Right atrium auricular region (tissue), 2 donors: ENCODE results near the gene IGSF8. TPM values are rescaled to one million over a fixed set of nuclear protein-coding genes. Genes with fewer than 3 reads are reported as not detected.

ENCODE experiments used
- DNase-seq: peaks from one replicate; pipeline ENCODE4 v3.0.0-alpha.2; 2019; ENCODE audit warnings: low spot score
- H3K27ac ChIP-seq, 2 donors: fragments of 200-600 bp; sonication (generic); 1 replicate in 1 of 2; 2 replicates in 1 of 2; pipeline ENCODE4 v1.5.1; 2016 to 2019
- H3K27me3 ChIP-seq, 2 donors: fragments of 200-600 bp; sonication (generic); one replicate each; pipeline versions ENCODE4 v1.5.1 to v1.6.0; 2017 to 2019
- H3K36me3 ChIP-seq: fragments of 200-600 bp; sonication (generic); one replicate; pipeline ENCODE4 v1.5.1; 2016
- H3K4me1 ChIP-seq, 2 donors: fragments of 200-600 bp; sonication (generic); one replicate each; pipeline versions ENCODE4 v1.5.1 to v1.6.0; 2017 to 2019
- H3K4me3 ChIP-seq, 2 donors: fragments of 200-600 bp; sonication (generic); 1 replicate in 1 of 2; 2 replicates in 1 of 2; pipeline ENCODE4 v1.5.1; 2017 to 2019; ENCODE audit warnings: mild to moderate bottlenecking in 1 of 2, moderate library complexity in 1 of 2
- H3K9me3 ChIP-seq, 2 donors: fragments of 200-600 bp; sonication (generic); one replicate each; pipeline ENCODE4 v1.5.1; 2019
- CTCF ChIP-seq, 2 donors: fragments of 200-600 bp; sonication (generic); IDR thresholded peaks; one replicate each; pipeline ENCODE4 v1.5.1; 2019; ENCODE audit warnings: antibody characterized with exemption in 2 of 2
- total RNA-seq, 2 donors: library from RNA; depleted of rRNA; stranded (reverse); fragments of >200 nt; gene quantifications; one replicate each; pipeline ENCODE4 v1.1.0, GENCODE V29; 2016

Gene IGSF8
- total RNA-seq, 2 donors from 2014 or later: 20.1 to 20.8 TPM

- H3K36me3 ChIP-seq: peaks cover 40% of the 10 kb centered on the region
- H3K27me3 ChIP-seq: no peaks in the 10 kb centered on the region
- H3K4me3 ChIP-seq: no peak overlapping the region
- DNase-seq: no peak
- no peak overlapping the region for H3K27ac ChIP-seq
- H3K9me3 ChIP-seq: no peaks in the 10 kb centered on the region
- peaks cover 0 to 42% of the 10 kb centered on the region in 2 donors for H3K4me1 ChIP-seq
- TF ChIP-seq CTCF (IDR thresholded peaks at IDR 0.05): no peak
Measured at GRCh38 chr1:160120797-160121196, 22.4 kb upstream of the IGSF8 start.

GRCh38 chr1:160118928-160119327 lies 20.5 kb upstream of the IGSF8 start:
- Histone ChIP-seq H3K4me1 (peaks cover 0 to 41% of the 10 kb centered on the region in 2 donors), H3K27ac (peak overlapping the region in 1 of 2 donors; percentile 90), H3K4me3 (no peak overlapping the region), H3K9me3 (no peaks in the 10 kb centered on the region), H3K27me3 (no peaks in the 10 kb centered on the region), H3K36me3 (peaks cover 30% of the 10 kb centered on the region)
- TF ChIP-seq CTCF (IDR thresholded peaks at IDR 0.05): no peak
- no peak for DNase-seq

- Histone ChIP-seq H3K36me3 (peaks cover 26% of the 10 kb centered on the region), H3K4me1 (peaks cover 0 to 48% of the 10 kb centered on the region in 2 donors), H3K9me3 (no peaks in the 10 kb centered on the region), H3K27ac (peak overlapping the region; percentile 67 to 90), H3K4me3 (peak overlapping the region; percentile 54 to 62), H3K27me3 (no peaks in the 10 kb centered on the region)
- TF ChIP-seq CTCF (IDR thresholded peaks at IDR 0.05): no peak
- no peak for DNase-seq
Measured at GRCh38 chr1:160117709-160118183, 19.3 kb upstream of the IGSF8 start.

- Histone ChIP-seq H3K27me3 (no peaks in the 10 kb centered on the region), H3K4me3 (peak overlapping the region; percentile 54 to 62), H3K4me1 (peaks cover 0 to 48% of the 10 kb centered on the region in 2 donors), H3K27ac (peak overlapping the region; percentile 67 to 90), H3K9me3 (no peaks in the 10 kb centered on the region), H3K36me3 (peaks cover 24% of the 10 kb centered on the region)
- no peak for DNase-seq
- no peak for TF ChIP-seq CTCF (IDR thresholded peaks at IDR 0.05)
Measured at GRCh38 chr1:160117300-160117699, 18.9 kb upstream of the IGSF8 start.

- Histone ChIP-seq H3K27me3 (no peaks in the 10 kb centered on the region), H3K9me3 (no peaks in the 10 kb centered on the region), H3K4me3 (peak overlapping the region; percentile 54 to 62), H3K36me3 (peaks cover 16% of the 10 kb centered on the region), H3K4me1 (peaks cover 0 to 48% of the 10 kb centered on the region in 2 donors), H3K27ac (peak overlapping the region; percentile 67 to 90)
- no peak for TF ChIP-seq CTCF (IDR thresholded peaks at IDR 0.05)
- no peak for DNase-seq
Measured at GRCh38 chr1:160116283-160117147, 18.1 kb upstream of the IGSF8 start.
